ENCODE data around the gene HSFX3.
A peak's percentile ranks its signal among the peaks of the same experiment; 100 is the strongest.
"Not testable (repeated sequence)": the region's sequence is repeated elsewhere in the genome, so short reads cannot be mapped to it uniquely, and the experiment has no call there.

HSFX3 gene

GRCh38 chrX:149541521-149542047 is 8.1 kb downstream of the HSFX3 start:
- TF ChIP-seq CTCF (IDR thresholded peaks at IDR 0.05; ENCODE audit: low read depth, low read length, missing control alignments), result no peak
- peak overlapping the region; percentile 66 for H3K4me3 ChIP-seq (replicated peaks; ENCODE audit: low read depth, low read length)
- DNase-seq (ENCODE audit: extremely low read depth, low read depth), result no peak

- peak; percentile 91 for DNase-seq (ENCODE audit: extremely low read depth, low read depth)
- H3K4me3 ChIP-seq (replicated peaks; ENCODE audit: low read depth, low read length), result peak within 1 kb of the TSS; percentile 66
- no peak for TF ChIP-seq CTCF (IDR thresholded peaks at IDR 0.05; ENCODE audit: low read depth, low read length, missing control alignments)
Observed at GRCh38 chrX:149540621-149541520, 8.9 kb downstream of the HSFX3 start, which contains the start of gene EOLA1. Gene EOLA1, plus strand, starts transcription at chrX:149541012. Its CDS starts 4,619 bp downstream, at chrX:149545631.

GRCh38 chrX:149540131-149540620 is 9.5 kb downstream of the HSFX3 start:
- no peak for TF ChIP-seq CTCF (IDR thresholded peaks at IDR 0.05; ENCODE audit: low read depth, low read length, missing control alignments)
- peak overlapping the region; percentile 66 for H3K4me3 ChIP-seq (replicated peaks; ENCODE audit: low read depth, low read length)
- DNase-seq (ENCODE audit: extremely low read depth, low read depth), result peak; percentile 31

- H3K4me3 ChIP-seq (replicated peaks; ENCODE audit: low read depth, low read length), result peak overlapping the region; percentile 39
- TF ChIP-seq CTCF (IDR thresholded peaks at IDR 0.05; ENCODE audit: low read depth, low read length, missing control alignments), result no peak
- peak; percentile 71 for DNase-seq (ENCODE audit: extremely low read depth, low read depth)
Observed at GRCh38 chrX:149539283-149540130, 10.2 kb downstream of the HSFX3 start.

- not testable (repeated sequence) for DNase-seq (ENCODE audit: extremely low read depth, low read depth); H3K4me3 ChIP-seq (replicated peaks; ENCODE audit: low read depth, low read length)
Observed at GRCh38 chrX:149537474-149537873, 12.2 kb downstream of the HSFX3 start.

GRCh38 chrX:149534926-149535602 is 14.7 kb downstream of the HSFX3 start:
- H3K4me3 ChIP-seq (replicated peaks; ENCODE audit: low read depth, low read length), result not testable (repeated sequence)

GRCh38 chrX:149533999-149534398 is 15.7 kb downstream of the HSFX3 start:
- not testable (repeated sequence) for DNase-seq (ENCODE audit: extremely low read depth, low read depth)

More at GRCh38 chrX:149534926-149535602, 14.7 kb downstream of the HSFX3 start:
- not testable (repeated sequence) for DNase-seq (ENCODE audit: extremely low read depth, low read depth)

GRCh38 chrX:149532868-149533267 is 16.9 kb downstream of the HSFX3 start:
- H3K4me3 ChIP-seq (replicated peaks; ENCODE audit: low read depth, low read length); DNase-seq (ENCODE audit: extremely low read depth, low read depth): not testable (repeated sequence)

More at GRCh38 chrX:149533999-149534398, 15.7 kb downstream of the HSFX3 start:
- not testable (repeated sequence) for H3K4me3 ChIP-seq (replicated peaks; ENCODE audit: low read depth, low read length)

Measured in HFF-Myc (cell line).